ENCODE results near the gene COQ8A.

Gene COQ8A

GRCh38 chr1:226982451-226983177 is 42.5 kb downstream of the COQ8A start:
- H3K4me3 ChIP-seq (ENCODE audit: low read length) = no peak overlapping the region
- no peaks in the 10 kb centered on the region for H3K4me1 ChIP-seq (ENCODE audit: control insufficient read depth, low read depth, low read length)
- H3K9ac ChIP-seq (ENCODE audit: low read length) = no peak overlapping the region
- H3K27me3 ChIP-seq (ENCODE audit: control insufficient read depth, insufficient read depth, low read length) = no peaks in the 10 kb centered on the region
- H3K27ac ChIP-seq (ENCODE audit: low read length) = no peak overlapping the region
- no peaks in the 10 kb centered on the region for H3K9me3 ChIP-seq (ENCODE audit: control insufficient read depth, low read depth, low read length)
- H3K36me3 ChIP-seq (ENCODE audit: control insufficient read depth, low read depth, low read length) = peaks cover 8% of the 10 kb centered on the region

- no peak overlapping the region for H3K27ac ChIP-seq (ENCODE audit: low read length)
- H3K9me3 ChIP-seq (ENCODE audit: control insufficient read depth, low read depth, low read length) = no peaks in the 10 kb centered on the region
- H3K36me3 ChIP-seq (ENCODE audit: control insufficient read depth, low read depth, low read length) = peaks cover 8% of the 10 kb centered on the region
- H3K4me3 ChIP-seq (ENCODE audit: low read length) = no peak overlapping the region
- peaks cover 3% of the 10 kb centered on the region for H3K4me1 ChIP-seq (ENCODE audit: control insufficient read depth, low read depth, low read length)
- no peaks in the 10 kb centered on the region for H3K27me3 ChIP-seq (ENCODE audit: control insufficient read depth, insufficient read depth, low read length)
- H3K9ac ChIP-seq (ENCODE audit: low read length) = no peak overlapping the region
Measured at GRCh38 chr1:226983247-226983991, 43.3 kb downstream of the COQ8A start.

- peaks cover 8% of the 10 kb centered on the region for H3K36me3 ChIP-seq (ENCODE audit: control insufficient read depth, low read depth, low read length)
Measured at GRCh38 chr1:226983992-226984364, 43.9 kb downstream of the COQ8A start.

GRCh38 chr1:226984521-226985238 is 44.6 kb downstream of the COQ8A start:
- no peaks in the 10 kb centered on the region for H3K27me3 ChIP-seq (ENCODE audit: control insufficient read depth, insufficient read depth, low read length)
- H3K4me3 ChIP-seq (ENCODE audit: low read length) = no peak overlapping the region
- H3K9ac ChIP-seq (ENCODE audit: low read length) = no peak overlapping the region
- H3K27ac ChIP-seq (ENCODE audit: low read length) = no peak overlapping the region
- H3K4me1 ChIP-seq (ENCODE audit: control insufficient read depth, low read depth, low read length) = peaks cover 7% of the 10 kb centered on the region
- H3K36me3 ChIP-seq (ENCODE audit: control insufficient read depth, low read depth, low read length) = peaks cover 8% of the 10 kb centered on the region
- H3K9me3 ChIP-seq (ENCODE audit: control insufficient read depth, low read depth, low read length) = no peaks in the 10 kb centered on the region

More at GRCh38 chr1:226983992-226984364, 43.9 kb downstream of the COQ8A start:
- Histone ChIP-seq H3K9ac (ENCODE audit: low read length) (no peak overlapping the region), H3K4me1 (ENCODE audit: control insufficient read depth, low read depth, low read length) (peaks cover 7% of the 10 kb centered on the region), H3K27me3 (ENCODE audit: control insufficient read depth, insufficient read depth, low read length) (no peaks in the 10 kb centered on the region), H3K4me3 (ENCODE audit: low read length) (no peak overlapping the region), H3K9me3 (ENCODE audit: control insufficient read depth, low read depth, low read length) (no peaks in the 10 kb centered on the region), H3K27ac (ENCODE audit: low read length) (no peak overlapping the region)

- Histone ChIP-seq H3K4me3 (ENCODE audit: low read length) (no peak overlapping the region), H3K4me1 (ENCODE audit: control insufficient read depth, low read depth, low read length) (peaks cover 7% of the 10 kb centered on the region), H3K9me3 (ENCODE audit: control insufficient read depth, low read depth, low read length) (no peaks in the 10 kb centered on the region), H3K27me3 (ENCODE audit: control insufficient read depth, insufficient read depth, low read length) (no peaks in the 10 kb centered on the region), H3K9ac (ENCODE audit: low read length) (no peak overlapping the region), H3K36me3 (ENCODE audit: control insufficient read depth, low read depth, low read length) (peaks cover 8% of the 10 kb centered on the region), H3K27ac (ENCODE audit: low read length) (no peak overlapping the region)
Measured at GRCh38 chr1:226985239-226985838, 45.2 kb downstream of the COQ8A start.

GRCh38 chr1:226985839-226986463 is 45.9 kb downstream of the COQ8A start:
- peaks cover 7% of the 10 kb centered on the region for H3K4me1 ChIP-seq (ENCODE audit: control insufficient read depth, low read depth, low read length)
- peaks cover 8% of the 10 kb centered on the region for H3K36me3 ChIP-seq (ENCODE audit: control insufficient read depth, low read depth, low read length)
- H3K27ac ChIP-seq (ENCODE audit: low read length) = no peak overlapping the region
- no peak overlapping the region for H3K4me3 ChIP-seq (ENCODE audit: low read length)
- no peak overlapping the region for H3K9ac ChIP-seq (ENCODE audit: low read length)
- no peaks in the 10 kb centered on the region for H3K27me3 ChIP-seq (ENCODE audit: control insufficient read depth, insufficient read depth, low read length)
- no peaks in the 10 kb centered on the region for H3K9me3 ChIP-seq (ENCODE audit: control insufficient read depth, low read depth, low read length)

- Histone ChIP-seq H3K4me3 (ENCODE audit: low read length) (no peak overlapping the region), H3K4me1 (ENCODE audit: control insufficient read depth, low read depth, low read length) (peaks cover 7% of the 10 kb centered on the region), H3K27me3 (ENCODE audit: control insufficient read depth, insufficient read depth, low read length) (no peaks in the 10 kb centered on the region), H3K9me3 (ENCODE audit: control insufficient read depth, low read depth, low read length) (no peaks in the 10 kb centered on the region), H3K27ac (ENCODE audit: low read length) (no peak overlapping the region), H3K36me3 (ENCODE audit: control insufficient read depth, low read depth, low read length) (peaks cover 8% of the 10 kb centered on the region), H3K9ac (ENCODE audit: low read length) (no peak overlapping the region)
Measured at GRCh38 chr1:226986496-226987178, 46.5 kb downstream of the COQ8A start.

- no peak overlapping the region for H3K9ac ChIP-seq (ENCODE audit: low read length)
- no peak overlapping the region for H3K27ac ChIP-seq (ENCODE audit: low read length)
- peaks cover 8% of the 10 kb centered on the region for H3K36me3 ChIP-seq (ENCODE audit: control insufficient read depth, low read depth, low read length)
Measured at GRCh38 chr1:226987179-226987536, 47.1 kb downstream of the COQ8A start.

GRCh38 chr1:226987623-226988333 is 47.7 kb downstream of the COQ8A start:
- H3K27me3 ChIP-seq (ENCODE audit: control insufficient read depth, insufficient read depth, low read length) = no peaks in the 10 kb centered on the region
- no peak overlapping the region for H3K27ac ChIP-seq (ENCODE audit: low read length)
- peaks cover 7% of the 10 kb centered on the region for H3K4me1 ChIP-seq (ENCODE audit: control insufficient read depth, low read depth, low read length)
- H3K4me3 ChIP-seq (ENCODE audit: low read length) = no peak overlapping the region
- no peaks in the 10 kb centered on the region for H3K9me3 ChIP-seq (ENCODE audit: control insufficient read depth, low read depth, low read length)
- H3K36me3 ChIP-seq (ENCODE audit: control insufficient read depth, low read depth, low read length) = peaks cover 8% of the 10 kb centered on the region
- H3K9ac ChIP-seq (ENCODE audit: low read length) = no peak overlapping the region

More at GRCh38 chr1:226987179-226987536, 47.1 kb downstream of the COQ8A start:
- Histone ChIP-seq H3K9me3 (ENCODE audit: control insufficient read depth, low read depth, low read length) (no peaks in the 10 kb centered on the region), H3K27me3 (ENCODE audit: control insufficient read depth, insufficient read depth, low read length) (no peaks in the 10 kb centered on the region), H3K4me1 (ENCODE audit: control insufficient read depth, low read depth, low read length) (peaks cover 7% of the 10 kb centered on the region), H3K4me3 (ENCODE audit: low read length) (no peak overlapping the region)

- peaks cover 7% of the 10 kb centered on the region for H3K4me1 ChIP-seq (ENCODE audit: control insufficient read depth, low read depth, low read length)
- H3K36me3 ChIP-seq (ENCODE audit: control insufficient read depth, low read depth, low read length) = peaks cover 8% of the 10 kb centered on the region
Measured at GRCh38 chr1:226988334-226988666, 48.2 kb downstream of the COQ8A start.

More at GRCh38 chr1:226988334-226988666, 48.2 kb downstream of the COQ8A start:
- Histone ChIP-seq H3K27ac (ENCODE audit: low read length) (no peak overlapping the region), H3K9ac (ENCODE audit: low read length) (no peak overlapping the region), H3K9me3 (ENCODE audit: control insufficient read depth, low read depth, low read length) (no peaks in the 10 kb centered on the region), H3K4me3 (ENCODE audit: low read length) (no peak overlapping the region), H3K27me3 (ENCODE audit: control insufficient read depth, insufficient read depth, low read length) (no peaks in the 10 kb centered on the region)
